Upper lobe of right lung (tissue), 1 donor: ENCODE data around the gene ARHGEF26. TPM values are rescaled to one million over a fixed set of nuclear protein-coding genes. Genes with fewer than 3 reads are reported as not detected.

Source experiments
- ATAC-seq: fragments of 200-7000 bp; cut with Tn5 transposase; one replicate; pipeline ENCODE4 v1.9.1; 2020; ENCODE audit warnings: mild to moderate bottlenecking, moderate library complexity
- DNase-seq: peaks from one replicate; pipeline ENCODE4 v3.0.0-alpha.2; 2020
- H3K27ac ChIP-seq: fragments of 200-600 bp; one replicate; pipeline ENCODE4 v1.8.0; 2022
- H3K27me3 ChIP-seq: fragments of 200-600 bp; one replicate; pipeline ENCODE4 v1.8.0; 2022; ENCODE audit warnings: mild to moderate bottlenecking
- H3K36me3 ChIP-seq: fragments of 200-600 bp; one replicate; pipeline ENCODE4 v1.8.0; 2022
- H3K4me1 ChIP-seq: fragments of 200-600 bp; one replicate; pipeline ENCODE4 v1.8.0; 2022
- H3K4me3 ChIP-seq: fragments of 200-600 bp; one replicate; pipeline ENCODE4 v1.8.0; 2022; ENCODE audit warnings: mild to moderate bottlenecking
- H3K9me3 ChIP-seq: fragments of 200-600 bp; one replicate; pipeline ENCODE4 v1.8.0; 2022
- CTCF ChIP-seq: fragments of 200-600 bp; IDR thresholded peaks from one replicate; pipeline ENCODE4 v1.8.0; 2022; ENCODE audit warnings: antibody characterized with exemption
- intact Hi-C: fragments of 100-400 bp; cut with DNase I; formaldehyde crosslinking; loops from one replicate; pipeline ENCODE4 v1.11.0; 2022
- total RNA-seq: library from RNA; stranded (reverse); fragmentation: NEBNext Ultra II Directional; extraction: Animal tissue kit (Norgen Biotek cat#: 25700); gene quantifications from one replicate; pipeline ENCODE4 v1.2.1, GENCODE V29; 2021
- donor health status: DM: no; HTN: yes; CAD: no; lungs with severe emphysema.

The ARHGEF26 gene
- total RNA-seq, 1 donor from 2014 or later = 58.8 TPM

- intact Hi-C loops = no loop called here
- ATAC-seq = peak; percentile 36
- Histone ChIP-seq H3K27me3 (no peaks in the 10 kb centered on the region), H3K9me3 (no peaks in the 10 kb centered on the region), H3K4me1 (no peaks in the 10 kb centered on the region), H3K27ac (no peak overlapping the region), H3K4me3 (no peak overlapping the region), H3K36me3 (no peaks in the 10 kb centered on the region)
- TF ChIP-seq CTCF = no peak
- DNase-seq = no peak
Observed at GRCh38 chr3:154209499-154209898, 88.3 kb downstream of the ARHGEF26 start.

- Histone ChIP-seq H3K27ac (no peak overlapping the region), H3K36me3 (no peaks in the 10 kb centered on the region), H3K27me3 (no peaks in the 10 kb centered on the region), H3K4me3 (no peak overlapping the region), H3K9me3 (no peaks in the 10 kb centered on the region), H3K4me1 (no peaks in the 10 kb centered on the region)
- ATAC-seq = no peak
- intact Hi-C loops = no loop called here
- no peak for TF ChIP-seq CTCF
- no peak for DNase-seq
Observed at GRCh38 chr3:154210986-154211385, 89.8 kb downstream of the ARHGEF26 start.

- no peak overlapping the region for H3K4me3 ChIP-seq
- DNase-seq = no peak
- TF ChIP-seq CTCF = no peak
- no peaks in the 10 kb centered on the region for H3K36me3 ChIP-seq
- H3K27ac ChIP-seq = no peak overlapping the region
- no peaks in the 10 kb centered on the region for H3K4me1 ChIP-seq
- intact Hi-C loops = no loop called here
- H3K9me3 ChIP-seq = no peaks in the 10 kb centered on the region
- no peaks in the 10 kb centered on the region for H3K27me3 ChIP-seq
- ATAC-seq = peak; percentile 41
Observed at GRCh38 chr3:154214306-154214705, 93.1 kb downstream of the ARHGEF26 start.

- Histone ChIP-seq H3K9me3 (no peaks in the 10 kb centered on the region), H3K4me3 (no peak overlapping the region), H3K4me1 (no peaks in the 10 kb centered on the region), H3K27me3 (no peaks in the 10 kb centered on the region), H3K27ac (no peak overlapping the region), H3K36me3 (no peaks in the 10 kb centered on the region)
- no peak for ATAC-seq
- intact Hi-C loops = no loop called here
- DNase-seq = no peak
- TF ChIP-seq CTCF = no peak
Observed at GRCh38 chr3:154217671-154218070, 96.5 kb downstream of the ARHGEF26 start.

- Histone ChIP-seq H3K4me3 (no peak overlapping the region), H3K27ac (no peak overlapping the region), H3K4me1 (no peaks in the 10 kb centered on the region), H3K27me3 (no peaks in the 10 kb centered on the region), H3K36me3 (no peaks in the 10 kb centered on the region), H3K9me3 (no peaks in the 10 kb centered on the region)
- ATAC-seq (no peak), DNase-seq (no peak)
- TF ChIP-seq CTCF = no peak
- intact Hi-C loops = no loop called here
Observed at GRCh38 chr3:154218728-154219127, 97.5 kb downstream of the ARHGEF26 start.

- intact Hi-C loops = no loop called here
- Histone ChIP-seq H3K27me3 (no peaks in the 10 kb centered on the region), H3K9me3 (no peaks in the 10 kb centered on the region), H3K36me3 (no peaks in the 10 kb centered on the region), H3K27ac (no peak overlapping the region), H3K4me3 (no peak overlapping the region), H3K4me1 (peaks cover 3% of the 10 kb centered on the region)
- TF ChIP-seq CTCF = no peak
- peak; percentile 86 for ATAC-seq
- DNase-seq = no peak
Observed at GRCh38 chr3:154220462-154220861, 99.3 kb downstream of the ARHGEF26 start.
